Heart left ventricle (tissue), 13 donors: ENCODE data around the gene LMBR1.

Experiments
- CTCF ChIP-seq, 12 donors: fragments of 200-600 bp; sonication (generic) in 4 of 12; IDR thresholded peaks; one replicate each; pipeline versions ENCODE4 v1.5.0 to v1.8.0; 2018 to 2022; ENCODE audit warnings: antibody characterized with exemption in 12 of 12, mild to moderate bottlenecking in 5 of 12
- POLR2A ChIP-seq, 2 donors: fragments of 450-650 bp; IDR thresholded peaks; one replicate each; pipeline ENCODE4 v1.6.1; 2017; ENCODE audit warnings: antibody characterized with exemption in 2 of 2, mild to moderate bottlenecking in 2 of 2, moderate library complexity in 2 of 2
- donor health status: ischemic (EF 13 %, LVEDD 7.1; RV severe dilation, severe dysfunction).
- donor health status: DM: no; HTN: yes; CAD: no.
- donor health status: DM: no; HTN: no; CAD: no.
- donor health status: ischemic (EF 25% LVEDD 6.9; RV normal size, moderate dysfunction).
- donor health status: ischemic (EF 25% LVEDD 5.7; RV mildly dilated, moderate dysfunction).
- donor health status: ischemic (EF 35%, LVEDD 5.7; RV mildly dilated, moderate dysfunction).
- donor health status: nonischemic (EF 11% LVEDD 7.7; RV severe dilation, severe dysfunction).
- donor health status: DM: yes; HTN: yes; CAD: no.
- donor health status: PGD.
- donor health status: ischemic (EF 29% LVEDD 5.4; RV normal size, mild dysfunction).
- donor health status: nonischemic (EF 23%, LVEDD 6.1; RV moderate dilation, normal function).

DNA sequence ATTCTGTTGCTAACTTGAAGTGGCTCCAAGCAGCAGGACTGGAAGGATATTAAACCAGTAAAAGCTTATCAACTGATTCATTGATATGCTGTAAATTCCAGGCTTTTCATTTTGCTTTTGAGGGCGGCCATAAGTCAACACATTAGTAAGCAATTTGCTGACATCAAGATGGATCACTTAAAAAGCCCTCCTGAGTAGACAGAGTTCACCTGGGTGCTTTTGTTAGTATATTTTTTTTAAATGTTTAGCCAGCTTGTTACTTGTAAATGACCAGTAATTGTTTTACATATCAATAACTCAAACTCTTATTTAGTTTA, 225.9 kb downstream of the LMBR1 start:
- TF ChIP-seq CTCF (IDR thresholded peaks at IDR 0.05) (no peak), POLR2A (IDR thresholded peaks at IDR 0.05) (no peak)
